Lower leg skin (tissue), 4 donors: ENCODE data around the gene AK5. TPM values are rescaled to one million over a fixed set of nuclear protein-coding genes. Genes with fewer than 3 reads are reported as not detected.

ENCODE experiments used
- DNase-seq, 2 donors: peaks; one replicate each; pipeline ENCODE4 v3.0.0-alpha.2; 2019; ENCODE audit warnings: low spot score in 2 of 2
- H3K4me3 ChIP-seq: fragments of 200-600 bp; sonication (generic); 2 replicates; pipeline ENCODE4 v1.5.1; 2017; ENCODE audit warnings: mild to moderate bottlenecking, low read depth; ENCODE audit not compliant: poor library complexity, severe bottlenecking
- CTCF ChIP-seq, 3 donors: fragments of 450-650 bp; IDR thresholded peaks; one replicate each; pipeline ENCODE4 v1.5.1; 2016; ENCODE audit warnings: antibody characterized with exemption in 3 of 3, mild to moderate bottlenecking in 3 of 3, moderate library complexity in 2 of 3
- POLR2A ChIP-seq, 2 donors: fragments of 450-650 bp; IDR thresholded peaks; one replicate each; pipeline ENCODE4 v1.6.1; 2016 to 2017; ENCODE audit warnings: antibody characterized with exemption in 2 of 2, mild to moderate bottlenecking in 1 of 2, moderate library complexity in 1 of 2
- WGBS, 2 donors: methylation state at CpG; one replicate each; pipeline ENCODE4 v1.1.5; 2018; 5-methylcytosine and 5-hydroxymethylcytosine counted together
- intact Hi-C: fragments of 100-400 bp; cut with DNase I; formaldehyde crosslinking; loops from one replicate; pipeline ENCODE4 v1.15.0; 2023; ENCODE audit warnings: low total_unique reads
- total RNA-seq, 4 donors: library from RNA; depleted of rRNA; stranded (reverse); fragments of >200 nt; gene quantifications; one replicate each; pipeline ENCODE4 v1.1.0, GENCODE V29; 2016

Gene AK5
- total RNA-seq, 4 donors from 2014 or later = 0.08 to 2.6 (median 1.7) TPM

GRCh38 chr1:77383236-77383635 lies 101.4 kb downstream of the AK5 start:
- H3K4me3 ChIP-seq = no peak overlapping the region
- WGBS, 2 donors = 67 to 71% methylated on average over 1 of the region's 1 CpG
- intact Hi-C loops = no loop called here
- no peak for DNase-seq
- TF ChIP-seq CTCF (IDR thresholded peaks at IDR 0.05) = no peak
- TF ChIP-seq POLR2A (IDR thresholded peaks at IDR 0.05) = no peak

GRCh38 chr1:77385551-77385950 lies 103.7 kb downstream of the AK5 start:
- 86 to 89% methylated on average over 3 of the region's 3 CpGs for WGBS, 2 donors
- no peak for DNase-seq
- intact Hi-C loops = no loop called here
- TF ChIP-seq CTCF (IDR thresholded peaks at IDR 0.05) (no peak), POLR2A (IDR thresholded peaks at IDR 0.05) (no peak)
- no peak overlapping the region for H3K4me3 ChIP-seq

- TF ChIP-seq POLR2A (IDR thresholded peaks at IDR 0.05) (no peak), CTCF (IDR thresholded peaks at IDR 0.05) (no peak)
- no peak for DNase-seq
- no peak overlapping the region for H3K4me3 ChIP-seq
- intact Hi-C loops = no loop called here
These were observed 104.5 kb downstream of the AK5 start for GRCh38 chr1:77386276-77386675.

- H3K4me3 ChIP-seq = no peak overlapping the region
- intact Hi-C loops = no loop called here
- DNase-seq = no peak
- TF ChIP-seq CTCF (IDR thresholded peaks at IDR 0.05) = no peak
- no peak for TF ChIP-seq POLR2A (IDR thresholded peaks at IDR 0.05)
- WGBS, 2 donors = 90 to 93% methylated on average over 1 of the region's 1 CpG
These were observed 105.7 kb downstream of the AK5 start for GRCh38 chr1:77387553-77387952.

GRCh38 chr1:77388661-77389060 lies 106.8 kb downstream of the AK5 start:
- 73 to 78% methylated on average over 3 of the region's 3 CpGs for WGBS, 2 donors
- TF ChIP-seq CTCF (IDR thresholded peaks at IDR 0.05) = no peak
- TF ChIP-seq POLR2A (IDR thresholded peaks at IDR 0.05) = no peak
- no peak overlapping the region for H3K4me3 ChIP-seq
- intact Hi-C loops = no loop called here
- DNase-seq = no peak

- WGBS, 2 donors = 62 to 83% methylated on average over 4 of the region's 4 CpGs
- intact Hi-C loops = no loop called here
- DNase-seq = no peak
- H3K4me3 ChIP-seq = no peak overlapping the region
- TF ChIP-seq CTCF (IDR thresholded peaks at IDR 0.05) (no peak), POLR2A (IDR thresholded peaks at IDR 0.05) (no peak)
These were observed 110.7 kb downstream of the AK5 start for GRCh38 chr1:77392486-77392885.
